Panc1 (cell line): Measurements from ENCODE around the gene SBDS. TPM values are rescaled to one million over a fixed set of nuclear protein-coding genes. Genes with fewer than 3 reads are reported as not detected.
A peak's percentile ranks its signal among the peaks of the same experiment; 100 is the strongest.

Experiments
- ATAC-seq: fragments of 200-7000 bp; cut with Tn5 transposase; 2 replicates; pipeline ENCODE4 v1.9.1; 2020; ENCODE audit warnings: mild to moderate bottlenecking, moderate library complexity
- BruUV-seq: library from RNA; stranded (reverse); fragments of 400-500 nt; replicated peaks from 2 replicates; lab custom pipeline; 2021; lab: Mats Ljungman, UMichigan
- CTCF ChIA-PET: fragments of 300-600 bp; sonication (Branson Sonifier 250); formaldehyde crosslinking; loops from one replicate; lab custom pipeline; 2022; ENCODE audit warnings: antibody characterized with exemption; lab: Charles Lee
- POLR2A ChIA-PET: fragments of 300-600 bp; sonication (Branson Sonifier 250); formaldehyde crosslinking; loops from one replicate; lab custom pipeline; 2022; ENCODE audit warnings: antibody characterized with exemption; lab: Charles Lee
- DNase-seq: peaks from one replicate; pipeline ENCODE4 v3.0.0-alpha.2; 2010; ENCODE audit warnings: low read depth, low spot score
- H3K27ac ChIP-seq: 2 replicates; pipeline ENCODE4 v1.5.1; 2011; ENCODE audit warnings: mild to moderate bottlenecking, low read length, inconsistent platforms
- H3K27me3 ChIP-seq: fragments of 200-500 bp; sonication (Bioruptor generic); 2 replicates; pipeline ENCODE4 v1.6.0; 2014; ENCODE audit warnings: low read length, inconsistent platforms; ENCODE audit not compliant: control insufficient read depth, insufficient read depth
- H3K36me3 ChIP-seq: fragments of 200-500 bp; sonication (Bioruptor generic); 2 replicates; pipeline ENCODE4 v1.5.1; 2014; ENCODE audit warnings: inconsistent platforms, mild to moderate bottlenecking, low read length, moderate library complexity; ENCODE audit not compliant: control insufficient read depth, insufficient read depth
- H3K4me1 ChIP-seq: 2 replicates; pipeline ENCODE4 v1.5.1; 2011; ENCODE audit warnings: inconsistent platforms, mild to moderate bottlenecking, low read length, moderate library complexity; ENCODE audit not compliant: control insufficient read depth, insufficient read depth
- H3K4me3 ChIP-seq, 2 experiments: 2 replicates each; pipeline ENCODE4 v1.5.1; 2011 to 2012; ENCODE audit warnings: low read depth in 2 of 2, low read length in 2 of 2, mild to moderate bottlenecking in 2 of 2, inconsistent platforms in 1 of 2, moderate library complexity in 1 of 2
- H3K9me3 ChIP-seq: fragments of 200-500 bp; sonication (Bioruptor generic); 2 replicates; pipeline ENCODE4 v1.5.1; 2014; ENCODE audit warnings: low read depth, mild to moderate bottlenecking, inconsistent platforms, low read length, moderate library complexity; ENCODE audit not compliant: control insufficient read depth, insufficient read depth
- POLR2AphosphoS5 ChIP-seq: IDR thresholded peaks from 2 replicates; pipeline ENCODE4 v1.6.1; 2012; ENCODE audit warnings: mild to moderate bottlenecking, low read depth, low read length, moderate library complexity
- REST ChIP-seq, 2 experiments: IDR thresholded peaks; 2 replicates each; pipeline ENCODE4 v1.6.1; 2011 to 2012; ENCODE audit warnings: low read depth in 2 of 2, control low read depth in 1 of 2, low read length in 1 of 2, mild to moderate bottlenecking in 1 of 2, moderate library complexity in 1 of 2; ENCODE audit not compliant: insufficient read depth in 1 of 2
- SIN3A ChIP-seq: IDR thresholded peaks from 2 replicates; pipeline ENCODE4 v1.6.1; 2012; ENCODE audit warnings: low read depth, mild to moderate bottlenecking, low read length, moderate library complexity, borderline replicate concordance; ENCODE audit not compliant: insufficient read depth
- TCF7L2 ChIP-seq: IDR thresholded peaks from 2 replicates; pipeline ENCODE4 v1.6.1; 2011; ENCODE audit warnings: mild to moderate bottlenecking, low read depth, low read length, inconsistent platforms
- in situ Hi-C: cut with HindIII; loops from 2 replicates; pipeline ENCODE4 v1.10.0; 2016; ENCODE audit warnings: low sequenced_read_pairs, low pct_unique_long_range_greater_than_20kb
- intact Hi-C: fragments of 100-400 bp; cut with micrococcal nuclease; formaldehyde crosslinking; loops from one replicate; pipeline ENCODE4 v1.10.0; 2022; ENCODE audit not compliant: unreplicated experiment
- total RNA-seq: library from RNA; stranded (reverse); gene quantifications from one replicate; pipeline ENCODE4 v1.2.1, GENCODE V29; 2021; ENCODE audit not compliant: unreplicated experiment
- TF ChIP-seq, protein P1 (sequence below): fragments of 450-650 bp; IDR thresholded peaks from 2 replicates; pipeline ENCODE4 v1.5.1; 2017; ENCODE audit warnings: mild to moderate bottlenecking

SBDS gene
- total RNA-seq, 1 experiment from 2014 or later: 82.8 TPM

DNA sequence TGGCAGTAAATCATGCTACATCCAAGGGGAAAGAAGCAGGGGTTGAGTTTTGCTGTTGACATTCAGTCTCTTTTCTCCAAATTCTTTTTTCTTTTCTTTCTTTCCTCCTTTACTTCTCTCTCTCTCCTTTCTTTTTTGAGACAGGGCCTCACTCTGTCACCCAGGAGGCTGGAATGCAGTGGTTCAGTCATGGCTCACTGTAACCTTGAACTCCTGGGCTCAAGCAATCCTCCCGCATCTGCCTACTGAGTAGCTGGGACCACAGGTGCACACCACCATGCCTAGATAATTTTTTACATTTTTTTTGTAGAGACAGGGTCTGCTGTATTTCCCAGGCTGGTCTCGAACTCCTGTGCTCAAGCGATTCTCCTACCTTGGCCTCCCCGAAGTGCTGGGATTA, 35.2 kb downstream of the SBDS start:
- in situ Hi-C loops: no loop called here
- no peak for ATAC-seq

GRCh38 chr7:66958538-66959350, 36.6 kb downstream of the SBDS start:
- ATAC-seq: peak; percentile 32; the same call in 1 of the 2 replicates
- Histone ChIP-seq H3K4me1 (no peaks in the 10 kb centered on the region), H3K4me3 (no peak overlapping the region), H3K27ac (no peak overlapping the region), H3K27me3 (no peaks in the 10 kb centered on the region), H3K36me3 (peaks cover 4% of the 10 kb centered on the region; the same call in 1 of the 2 replicates), H3K9me3 (no peaks in the 10 kb centered on the region)
- TF ChIP-seq REST (IDR thresholded peaks at IDR 0.05; ENCODE audit: insufficient read depth in 1 of 2, low read depth in 2 of 2, low read length in 1 of 2): no peak
- TF ChIP-seq, protein P1, sequence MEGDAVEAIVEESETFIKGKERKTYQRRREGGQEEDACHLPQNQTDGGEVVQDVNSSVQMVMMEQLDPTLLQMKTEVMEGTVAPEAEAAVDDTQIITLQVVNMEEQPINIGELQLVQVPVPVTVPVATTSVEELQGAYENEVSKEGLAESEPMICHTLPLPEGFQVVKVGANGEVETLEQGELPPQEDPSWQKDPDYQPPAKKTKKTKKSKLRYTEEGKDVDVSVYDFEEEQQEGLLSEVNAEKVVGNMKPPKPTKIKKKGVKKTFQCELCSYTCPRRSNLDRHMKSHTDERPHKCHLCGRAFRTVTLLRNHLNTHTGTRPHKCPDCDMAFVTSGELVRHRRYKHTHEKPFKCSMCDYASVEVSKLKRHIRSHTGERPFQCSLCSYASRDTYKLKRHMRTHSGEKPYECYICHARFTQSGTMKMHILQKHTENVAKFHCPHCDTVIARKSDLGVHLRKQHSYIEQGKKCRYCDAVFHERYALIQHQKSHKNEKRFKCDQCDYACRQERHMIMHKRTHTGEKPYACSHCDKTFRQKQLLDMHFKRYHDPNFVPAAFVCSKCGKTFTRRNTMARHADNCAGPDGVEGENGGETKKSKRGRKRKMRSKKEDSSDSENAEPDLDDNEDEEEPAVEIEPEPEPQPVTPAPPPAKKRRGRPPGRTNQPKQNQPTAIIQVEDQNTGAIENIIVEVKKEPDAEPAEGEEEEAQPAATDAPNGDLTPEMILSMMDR: no peak
- no peak for TF ChIP-seq POLR2AphosphoS5
- TF ChIP-seq SIN3A: no peak
- TF ChIP-seq TCF7L2: no peak
- DNase-seq: no peak
- intact Hi-C loops: no loop called here
- in situ Hi-C loops: no loop called here
- ChIA-PET CTCF (no interaction called here), POLR2A (no interaction called here)
- BruUV-seq: no TSS peak

More for the DNA sequence above, 35.2 kb downstream of the SBDS start:
- ChIA-PET CTCF (no interaction called here), POLR2A (no interaction called here)
- H3K36me3 ChIP-seq: peaks cover 4% of the 10 kb centered on the region; the same call in 1 of the 2 replicates
- TF ChIP-seq, protein P1: no peak
- TF ChIP-seq SIN3A (no peak), REST (IDR thresholded peaks at IDR 0.05; ENCODE audit: insufficient read depth in 1 of 2, low read depth in 2 of 2, low read length in 1 of 2) (no peak), POLR2AphosphoS5 (no peak), TCF7L2 (no peak)
- no peaks in the 10 kb centered on the region for H3K27me3 ChIP-seq
- H3K4me3 ChIP-seq: no peak overlapping the region
- intact Hi-C loops: no loop called here
- no TSS peak for BruUV-seq
- no peaks in the 10 kb centered on the region for H3K9me3 ChIP-seq
- H3K27ac ChIP-seq: no peak overlapping the region
- no peaks in the 10 kb centered on the region for H3K4me1 ChIP-seq
- DNase-seq: no peak
